Measurements from ENCODE around the gene RHBDL2. TPM values are rescaled to one million over a fixed set of nuclear protein-coding genes. Genes with fewer than 3 reads are reported as not detected.

Gene RHBDL2
- total RNA-seq, 2 experiments from 2014 or later: not detected

DNA sequence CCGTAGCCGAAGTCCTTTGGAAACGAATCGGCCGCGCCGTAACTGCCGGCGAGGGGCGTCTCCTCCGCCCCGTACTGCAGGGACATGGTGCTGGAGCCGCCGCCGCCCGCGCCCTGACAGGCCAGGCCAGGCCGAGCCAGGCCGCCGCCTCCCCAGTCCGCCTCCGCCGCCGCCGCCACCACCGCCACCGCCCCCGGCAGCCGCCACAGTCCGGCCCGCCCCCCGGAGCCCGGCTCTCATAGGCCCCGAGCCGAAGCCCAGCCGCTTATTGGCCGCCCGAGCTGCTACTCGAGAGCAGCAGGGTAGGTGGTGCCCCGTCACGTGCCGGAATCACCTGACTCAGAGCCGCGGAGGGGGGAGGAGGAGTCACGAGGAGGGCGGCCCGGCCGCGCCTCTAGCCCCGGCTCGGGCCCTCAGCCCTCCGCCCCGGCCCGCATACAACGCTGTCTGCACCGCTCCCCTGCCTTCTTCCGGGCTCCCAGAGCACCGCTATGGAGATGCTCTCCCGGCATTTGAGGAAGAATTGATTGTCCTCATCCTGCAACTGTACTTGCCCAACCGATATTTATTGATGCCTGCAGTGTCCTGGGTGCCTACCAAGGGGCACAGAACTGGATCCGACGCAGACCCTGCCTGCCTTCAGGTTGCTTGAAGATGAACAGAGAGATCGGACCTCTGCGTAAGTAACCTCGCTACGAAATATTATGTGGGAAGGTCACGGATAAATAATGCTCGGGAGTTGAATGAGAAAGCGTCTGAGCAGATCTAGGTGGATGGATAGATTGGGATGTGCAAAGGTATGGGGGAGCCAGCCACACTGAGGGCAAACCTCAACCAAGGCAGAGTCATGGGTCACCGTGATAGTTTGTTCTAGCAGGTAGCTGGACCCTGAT lies 81.8 kb downstream of the RHBDL2 start, which contains the start of gene RRAGC:
RRAGC (minus strand) TSS at position 212 of the 893 bp plus-strand sequence; CDS start at position 86, 126 bp downstream.
- Histone ChIP-seq H3K27ac (ENCODE audit: low read depth in 1 of 2, low read length in 2 of 2) (peak within 1 kb of the TSS; percentile 10 to 58), H3K36me3 (ENCODE audit: insufficient read depth, low read length) (peaks cover 29% of the 10 kb centered on the region), H3K4me1 (ENCODE audit: insufficient read depth, low read length) (peaks cover 31% of the 10 kb centered on the region), H3K4me3 (ENCODE audit: low read length) (peak within 1 kb of the TSS; percentile 85), H3K9me3 (ENCODE audit: control insufficient read depth in 1 of 2, insufficient read depth in 1 of 2, low read length in 2 of 2) (no peaks in the 10 kb centered on the region), H3K27me3 (ENCODE audit: control insufficient read depth in 1 of 2, insufficient read depth in 2 of 2, low read length in 2 of 2) (no peaks in the 10 kb centered on the region)
- H3K27ac Mint-ChIP-seq: peak within 1 kb of the TSS; percentile 89
- peaks cover 73% of the 10 kb centered on the region for H3K4me1 Mint-ChIP-seq (ENCODE audit: low read depth)
- DNase-seq (peak; percentile 95 to 99 (median 98)), ATAC-seq (ENCODE audit: poor library complexity) (peak; percentile 98)
- CTCF ChIA-PET: no interaction called here
- H3K4me3 Mint-ChIP-seq: peak within 1 kb of the TSS; percentile 96
- H3K9me3 Mint-ChIP-seq: no peaks in the 10 kb centered on the region
- H3K27me3 Mint-ChIP-seq: no peaks in the 10 kb centered on the region
- TF ChIP-seq, protein P1, sequence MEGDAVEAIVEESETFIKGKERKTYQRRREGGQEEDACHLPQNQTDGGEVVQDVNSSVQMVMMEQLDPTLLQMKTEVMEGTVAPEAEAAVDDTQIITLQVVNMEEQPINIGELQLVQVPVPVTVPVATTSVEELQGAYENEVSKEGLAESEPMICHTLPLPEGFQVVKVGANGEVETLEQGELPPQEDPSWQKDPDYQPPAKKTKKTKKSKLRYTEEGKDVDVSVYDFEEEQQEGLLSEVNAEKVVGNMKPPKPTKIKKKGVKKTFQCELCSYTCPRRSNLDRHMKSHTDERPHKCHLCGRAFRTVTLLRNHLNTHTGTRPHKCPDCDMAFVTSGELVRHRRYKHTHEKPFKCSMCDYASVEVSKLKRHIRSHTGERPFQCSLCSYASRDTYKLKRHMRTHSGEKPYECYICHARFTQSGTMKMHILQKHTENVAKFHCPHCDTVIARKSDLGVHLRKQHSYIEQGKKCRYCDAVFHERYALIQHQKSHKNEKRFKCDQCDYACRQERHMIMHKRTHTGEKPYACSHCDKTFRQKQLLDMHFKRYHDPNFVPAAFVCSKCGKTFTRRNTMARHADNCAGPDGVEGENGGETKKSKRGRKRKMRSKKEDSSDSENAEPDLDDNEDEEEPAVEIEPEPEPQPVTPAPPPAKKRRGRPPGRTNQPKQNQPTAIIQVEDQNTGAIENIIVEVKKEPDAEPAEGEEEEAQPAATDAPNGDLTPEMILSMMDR (IDR thresholded peaks at IDR 0.05): no peak
- H3K36me3 Mint-ChIP-seq (ENCODE audit: low read depth): peaks cover 38% of the 10 kb centered on the region
- POLR2A ChIA-PET: interaction anchor here (0.6 to 3.4 kb wide), 5 partner anchors 13 to 700 kb away, joined by 3 to 25 read pairs (median 4); partner anchors contain the start of genes MYCBP and NDUFS5
- intact Hi-C loops (cut with DNase I, micrococcal nuclease): loop anchor here (1.0 to 10.0 kb wide), 9 partner anchors 13 to 1383 kb away; partner anchors contain the start of genes MYCBP (in 2 of the 2), NDUFS5 (in 2 of the 2) and AKIRIN1 (in 1 of the 2)

DNA sequence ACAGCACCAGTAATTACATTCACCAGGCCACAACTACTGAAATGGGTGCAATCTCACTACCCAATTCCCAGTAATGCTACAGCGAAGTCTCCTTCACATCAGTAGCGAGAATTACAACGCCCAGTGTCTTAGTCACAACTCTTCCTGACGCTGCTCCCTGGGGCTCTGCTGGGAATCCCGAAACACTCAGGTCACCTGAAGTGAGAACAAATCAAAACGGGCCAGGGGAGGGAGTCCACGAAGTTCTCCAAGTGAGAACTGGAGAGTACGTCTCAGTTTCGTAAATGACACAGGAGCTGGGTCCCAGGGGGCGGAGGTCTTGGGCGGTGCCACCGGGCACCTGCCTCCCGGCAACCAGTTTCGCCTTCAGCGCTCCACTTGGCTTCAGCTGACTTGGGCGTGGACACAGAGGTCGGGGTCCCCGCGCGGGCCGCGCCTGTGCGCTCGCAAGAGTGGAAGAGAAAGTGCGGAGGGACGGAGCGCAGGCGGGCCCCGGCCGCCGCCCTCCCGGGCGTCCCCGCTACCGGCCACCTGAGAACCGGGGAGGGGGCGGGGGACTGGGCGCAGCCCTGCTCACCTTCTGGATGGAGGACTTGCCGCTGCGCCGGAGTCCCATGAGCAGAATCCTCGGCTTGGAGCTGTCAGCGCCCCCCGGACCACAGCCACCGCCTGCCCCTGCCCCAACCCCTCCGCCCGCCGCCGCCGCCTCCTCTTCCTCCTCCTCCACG lies 82.6 kb downstream of the RHBDL2 start:
- TF ChIP-seq, protein P1 (IDR thresholded peaks at IDR 0.05): no peak
- Mint-ChIP-seq H3K27ac (peak overlapping the region; percentile 89), H3K36me3 (ENCODE audit: low read depth) (peaks cover 43% of the 10 kb centered on the region), H3K4me1 (ENCODE audit: low read depth) (peaks cover 65% of the 10 kb centered on the region), H3K4me3 (peak overlapping the region; percentile 96), H3K27me3 (no peaks in the 10 kb centered on the region), H3K9me3 (no peaks in the 10 kb centered on the region)
- CTCF ChIA-PET: interaction anchor here (0.5 kb wide), 2 partner anchors 180 to 201 kb away, joined by 3 read pairs; no protein-coding TSS in a partner anchor
- Histone ChIP-seq H3K9me3 (ENCODE audit: control insufficient read depth in 1 of 2, insufficient read depth in 1 of 2, low read length in 2 of 2) (no peaks in the 10 kb centered on the region), H3K27ac (ENCODE audit: low read depth in 1 of 2, low read length in 2 of 2) (peak overlapping the region; percentile 10 to 58), H3K36me3 (ENCODE audit: insufficient read depth, low read length) (peaks cover 29% of the 10 kb centered on the region), H3K4me1 (ENCODE audit: insufficient read depth, low read length) (peaks cover 31% of the 10 kb centered on the region), H3K4me3 (ENCODE audit: low read length) (peak overlapping the region; percentile 85), H3K27me3 (ENCODE audit: control insufficient read depth in 1 of 2, insufficient read depth in 2 of 2, low read length in 2 of 2) (no peaks in the 10 kb centered on the region)
- peak; percentile 2 for ATAC-seq (ENCODE audit: poor library complexity)
- intact Hi-C loops (cut with DNase I, micrococcal nuclease): loop anchor here (1.0 to 5.0 kb wide), 6 partner anchors 14 to 233 kb away; partner anchors contain the start of genes MYCBP (in 2 of the 2), NDUFS5 (in 2 of the 2) and AKIRIN1 (in 1 of the 2)
- peak in 13 of 14 experiments; percentile 9 to 71 (median 29) for DNase-seq
- POLR2A ChIA-PET: interaction anchor here (1.0 to 3.4 kb wide), 4 partner anchors 14 to 167 kb away, joined by 4 to 25 read pairs (median 10); partner anchors contain the start of genes MYCBP and NDUFS5

DNA sequence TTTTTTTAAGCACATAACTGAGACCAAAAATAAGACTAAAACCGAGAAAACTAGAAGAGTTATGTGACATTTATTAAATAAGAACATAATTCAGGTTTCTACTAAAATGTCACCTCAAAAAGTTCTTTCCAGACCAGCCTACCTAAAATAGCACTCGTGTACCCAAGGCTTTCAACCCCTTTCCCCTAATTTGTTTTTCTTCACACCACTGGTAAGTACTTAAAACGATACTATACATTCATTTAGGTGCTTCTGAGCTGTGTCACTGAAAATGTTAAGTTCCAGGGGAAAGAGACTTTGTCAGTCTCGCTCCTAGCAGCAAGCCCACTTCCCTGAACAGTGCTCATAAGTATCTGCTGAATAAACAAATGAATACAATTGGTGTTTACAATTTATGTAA lies 88.8 kb downstream of the RHBDL2 start:
- H3K36me3 ChIP-seq (ENCODE audit: insufficient read depth, low read length): peaks cover 47% of the 10 kb centered on the region
- Mint-ChIP-seq H3K27ac (no peak overlapping the region), H3K9me3 (no peaks in the 10 kb centered on the region), H3K4me1 (ENCODE audit: low read depth) (peaks cover 37% of the 10 kb centered on the region), H3K27me3 (no peaks in the 10 kb centered on the region), H3K36me3 (ENCODE audit: low read depth) (peaks cover 68% of the 10 kb centered on the region), H3K4me3 (no peak overlapping the region)
- H3K27me3 ChIP-seq (ENCODE audit: control insufficient read depth in 1 of 2, insufficient read depth in 2 of 2, low read length in 2 of 2): no peaks in the 10 kb centered on the region
- TF ChIP-seq, protein P1 (IDR thresholded peaks at IDR 0.05): no peak
- ChIA-PET POLR2A (no interaction called here), CTCF (no interaction called here)
- intact Hi-C loops (cut with DNase I, micrococcal nuclease): no loop called here
- DNase-seq (no peak), ATAC-seq (ENCODE audit: poor library complexity) (no peak)
- no peak overlapping the region for H3K27ac ChIP-seq (ENCODE audit: low read depth in 1 of 2, low read length in 2 of 2)
- H3K9me3 ChIP-seq (ENCODE audit: control insufficient read depth in 1 of 2, insufficient read depth in 1 of 2, low read length in 2 of 2): no peaks in the 10 kb centered on the region
- no peak overlapping the region for H3K4me3 ChIP-seq (ENCODE audit: low read length)
- peaks cover 5% of the 10 kb centered on the region for H3K4me1 ChIP-seq (ENCODE audit: insufficient read depth, low read length)

Measured in CD4-positive, alpha-beta T cell (primary cell).